NCI-H82 treated with DMSO at 0.1 percent for 48 hours (cell line): ENCODE data around the gene ANKRD52.
"Not testable (repeated sequence)": the region's sequence is repeated elsewhere in the genome, so short reads cannot be mapped to it uniquely, and the experiment has no call there.

ENCODE experiments used
- DNase-seq: peaks from one replicate; lab custom pipeline; 2025; ENCODE audit not compliant: unreplicated experiment; lab: John Stamatoyannopoulos, UW

Gene ANKRD52

DNA sequence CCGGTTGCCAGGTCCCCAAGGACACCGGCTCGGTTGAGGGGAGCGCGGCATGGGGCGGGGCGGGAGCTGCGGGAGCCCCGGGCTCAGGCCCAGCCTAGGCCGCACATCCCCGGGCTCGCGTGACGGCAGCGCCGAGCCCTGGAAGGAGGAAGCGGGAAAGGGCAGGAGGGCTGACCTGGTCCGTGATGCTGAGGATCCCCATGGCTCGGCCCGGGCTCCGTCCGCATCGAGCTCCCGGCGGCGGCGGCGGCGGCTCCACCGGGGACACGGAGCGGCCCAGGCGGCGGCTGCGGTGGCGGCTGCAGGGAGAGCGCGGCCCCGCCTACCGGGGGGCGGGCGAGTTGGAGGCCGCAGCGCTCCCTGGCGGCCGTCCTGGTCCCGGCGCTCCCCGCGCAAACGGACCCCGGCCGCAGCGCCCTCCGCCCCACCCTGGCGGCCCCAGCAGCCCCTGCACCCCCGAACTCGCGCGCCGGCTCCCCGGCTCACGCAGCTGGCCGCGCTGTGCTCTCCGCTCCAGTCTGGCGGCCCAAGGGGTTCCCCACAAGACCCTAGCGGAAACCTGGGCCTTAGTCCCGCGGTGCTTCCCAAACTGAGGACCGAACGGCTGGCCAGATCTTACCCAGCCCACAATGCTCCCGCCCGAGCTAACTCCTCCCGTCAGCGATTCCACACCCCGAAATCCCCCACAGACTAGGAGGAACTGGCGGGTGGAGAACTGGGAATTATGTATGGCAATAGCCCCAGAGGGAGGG is at the start of gene ANKRD52:
Gene ANKRD52, minus strand, starts transcription at position 317 of the 752 bp plus-strand sequence. Its CDS starts 115 bp downstream, at position 202.
- DNase-seq: peak; percentile 44

DNA sequence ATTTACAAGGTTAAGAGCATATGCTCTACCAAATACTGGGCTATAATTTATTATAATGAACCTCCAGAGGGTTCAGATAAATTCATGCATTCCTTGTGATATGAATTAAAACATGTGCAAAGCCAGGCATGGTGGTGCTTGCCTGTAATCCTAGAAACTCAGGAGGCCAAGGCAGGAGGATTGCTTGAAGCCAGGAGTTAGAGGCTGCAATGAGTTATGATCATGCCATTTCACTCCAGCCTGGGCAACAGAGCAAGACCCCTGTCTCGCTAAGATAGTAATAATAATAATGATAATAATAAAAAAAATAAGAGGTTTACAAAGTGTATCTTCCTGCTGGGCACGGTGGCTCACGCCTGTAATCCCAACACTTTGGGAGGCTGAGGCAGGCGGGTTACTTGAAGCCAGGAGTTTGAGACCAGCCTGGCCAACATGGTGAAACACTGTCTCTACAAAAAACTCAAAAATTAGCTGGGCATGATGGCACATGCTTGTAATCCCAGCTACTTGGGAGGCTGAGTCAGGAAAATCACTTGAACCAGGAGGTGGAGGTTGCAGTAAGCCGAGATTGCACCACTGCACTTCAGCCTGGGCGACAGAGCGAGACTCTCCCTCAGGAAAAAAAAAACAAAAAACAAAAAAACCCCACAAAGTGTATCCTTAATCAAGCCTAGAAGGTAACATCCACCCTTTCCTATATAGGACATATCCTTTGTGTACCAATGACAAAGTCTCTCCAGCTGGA is 49.2 kb upstream of the ANKRD52 start:
- no peak for DNase-seq

GRCh38 chr12:56304872-56305590 is 46.8 kb upstream of the ANKRD52 start:
- DNase-seq: peak; percentile 43

DNA sequence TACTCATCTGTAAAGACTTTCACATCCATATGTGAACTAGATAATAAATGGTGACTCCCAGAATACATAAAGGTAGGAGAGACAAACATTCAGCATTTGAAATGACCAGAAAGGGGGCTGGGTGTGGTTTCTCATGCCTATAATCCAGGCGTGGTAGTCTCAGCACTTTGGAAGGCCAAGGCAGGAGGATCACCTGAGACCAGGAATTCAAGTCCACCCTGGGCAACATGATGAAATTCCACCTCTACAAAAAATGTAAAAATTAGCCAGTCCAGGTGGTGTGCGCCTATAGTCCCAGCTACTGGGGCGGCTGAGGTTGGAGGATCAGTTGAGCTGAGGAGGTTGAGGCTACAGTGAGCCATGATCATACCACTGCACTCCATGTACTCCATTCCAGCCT is 46.1 kb upstream of the ANKRD52 start:
- no peak for DNase-seq

GRCh38 chr12:56300644-56301464 is 42.7 kb upstream of the ANKRD52 start:
- DNase-seq: no peak

DNA sequence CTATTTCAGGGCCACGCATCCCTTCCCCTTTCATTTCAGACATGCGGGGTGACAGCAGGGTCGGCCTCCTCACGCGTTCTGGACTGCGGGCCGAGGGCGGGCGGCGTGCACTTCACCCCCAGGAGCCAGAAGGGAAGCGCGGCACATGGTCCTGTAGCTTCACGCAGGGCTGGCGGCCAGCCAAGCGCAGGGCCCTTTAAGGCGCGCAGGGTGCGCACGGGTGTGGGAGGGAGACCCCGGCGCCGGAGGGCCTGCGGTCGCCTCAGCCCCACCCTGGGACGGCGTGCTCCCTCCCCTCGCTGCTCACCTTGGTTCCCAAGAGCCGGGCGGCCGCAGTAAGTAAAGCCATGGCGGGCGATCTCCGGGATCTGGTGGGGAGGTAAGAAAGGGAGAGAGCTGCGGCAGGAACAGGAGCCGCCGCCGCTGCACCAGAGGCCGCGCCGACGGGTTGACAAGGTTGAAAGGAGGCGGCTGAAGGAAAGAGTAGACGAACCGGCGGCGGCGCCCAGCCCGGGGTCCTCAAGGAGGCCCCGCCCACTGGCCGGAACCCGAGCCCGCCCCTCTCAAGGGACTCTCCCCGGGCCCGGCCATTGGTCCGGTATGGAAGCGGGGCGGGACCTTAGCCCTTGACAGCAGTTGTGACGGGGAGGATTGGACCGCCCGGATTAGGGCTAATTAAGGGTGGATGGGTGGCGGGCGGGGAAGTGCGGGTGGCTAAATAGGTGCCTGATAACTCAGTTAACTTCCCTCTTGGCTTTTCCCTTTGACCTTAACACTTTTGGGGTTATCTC is 41.9 kb upstream of the ANKRD52 start, which contains the start of gene CS:
Gene CS, minus strand, starts transcription at position 478 of the 791 bp plus-strand sequence. Its CDS starts 129 bp downstream, at position 349.
- peak; percentile 95 for DNase-seq

GRCh38 chr12:56299308-56299852 is 41.2 kb upstream of the ANKRD52 start:
- no peak for DNase-seq

GRCh38 chr12:56298828-56299227 is 40.6 kb upstream of the ANKRD52 start:
- no peak for DNase-seq

DNA sequence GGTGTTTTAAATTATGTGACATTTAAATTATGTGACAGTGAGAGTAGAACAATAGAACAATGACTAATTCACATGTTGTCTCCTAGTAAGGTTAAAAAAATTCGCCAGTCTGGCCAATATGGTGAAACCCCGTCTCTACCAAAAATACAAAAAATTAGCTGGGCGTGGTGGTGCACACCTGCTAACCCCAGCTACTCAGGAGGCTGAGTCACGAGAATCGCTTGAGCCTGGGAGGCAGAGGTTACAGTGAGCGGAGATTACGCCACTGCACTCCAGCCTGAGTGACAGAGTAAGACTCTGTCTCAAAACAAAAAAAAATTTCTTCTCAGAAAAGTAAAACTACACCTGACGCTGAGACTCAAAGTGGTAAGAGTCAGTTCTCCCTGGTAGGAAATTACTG is 39.2 kb upstream of the ANKRD52 start:
- no peak for DNase-seq

DNA sequence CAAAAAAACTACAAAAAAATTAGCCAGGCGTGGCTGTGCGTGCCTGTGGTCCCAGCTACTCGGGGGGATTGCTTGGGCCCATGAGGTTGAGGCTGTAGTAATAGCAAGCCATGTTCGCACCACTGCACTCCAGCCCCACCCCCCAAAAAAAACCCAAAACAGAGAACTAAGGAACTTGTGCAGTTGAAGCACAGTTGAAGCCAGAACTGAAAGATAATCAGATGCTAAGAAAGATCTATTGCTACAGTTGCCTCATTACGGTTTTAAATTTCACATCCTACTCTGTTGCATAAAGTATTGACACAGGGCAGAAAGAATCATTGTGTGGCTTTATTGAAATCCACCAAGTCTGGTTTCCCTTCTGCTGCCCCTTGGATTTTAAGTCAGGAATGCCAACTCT is 38.1 kb upstream of the ANKRD52 start:
- DNase-seq: no peak

DNA sequence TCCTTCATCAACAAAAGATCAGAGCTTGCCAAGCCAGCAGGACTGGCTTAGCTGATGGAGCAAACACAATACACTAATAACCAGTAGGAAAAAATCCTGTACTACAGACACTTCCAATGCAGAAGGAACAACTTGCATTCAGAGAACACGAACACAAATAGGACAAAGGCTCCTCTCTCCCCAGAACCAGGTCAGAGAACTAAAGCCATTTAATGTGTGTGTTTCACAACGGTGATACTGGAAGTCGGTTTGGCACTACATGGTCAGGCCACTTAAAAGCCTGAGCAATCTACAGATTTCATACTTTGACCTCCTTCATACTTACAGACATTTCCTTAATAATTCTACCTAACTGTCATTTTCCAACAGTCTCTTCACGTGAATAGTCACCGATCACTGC is 35.6 kb upstream of the ANKRD52 start:
- no peak for DNase-seq

GRCh38 chr12:56288705-56289387 is 30.7 kb upstream of the ANKRD52 start:
- no peak for DNase-seq

- no peak for DNase-seq
Observed at GRCh38 chr12:56286044-56286830, 28.1 kb upstream of the ANKRD52 start.

DNA sequence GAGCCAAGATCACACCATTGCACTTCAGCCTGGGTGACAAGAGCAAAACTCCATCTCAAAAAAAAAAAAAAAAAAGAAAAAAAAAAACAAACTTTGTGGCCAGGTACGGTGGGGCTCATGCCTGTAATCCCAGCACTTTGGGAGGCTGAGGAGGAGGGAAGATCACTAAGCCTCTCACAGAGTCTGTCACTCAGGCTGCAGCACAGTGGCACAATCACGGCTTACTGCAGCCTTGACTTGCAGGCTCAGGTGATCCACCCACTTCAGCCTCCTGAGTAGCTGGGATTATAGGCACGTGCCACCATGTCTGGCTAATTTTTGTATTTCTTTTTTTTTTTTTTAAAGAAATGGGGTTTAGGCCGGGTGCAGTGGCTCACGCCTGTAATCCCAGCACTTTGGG is 26.1 kb upstream of the ANKRD52 start:
- not testable (repeated sequence) for DNase-seq

DNA sequence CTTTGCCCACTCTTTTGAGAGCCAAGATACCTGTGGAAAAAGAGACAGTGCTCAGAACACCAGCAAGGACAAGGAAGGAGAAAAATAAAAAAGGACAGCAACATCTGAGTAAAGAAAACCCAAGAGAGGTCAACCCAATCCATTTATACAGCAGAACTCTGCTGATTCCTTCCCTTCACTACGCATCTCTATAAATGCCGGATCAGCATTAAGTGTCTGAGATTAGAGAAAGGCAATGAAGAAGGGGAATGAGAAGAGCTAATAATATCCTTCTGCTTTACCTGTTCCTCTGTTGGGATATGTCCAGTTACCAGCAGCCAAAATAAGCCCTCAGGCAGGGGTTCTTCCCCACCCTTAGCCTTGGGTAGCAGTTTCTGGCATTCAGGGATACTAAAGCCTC is 24.4 kb upstream of the ANKRD52 start:
- DNase-seq: no peak

- no peak for DNase-seq
Observed at GRCh38 chr12:56282030-56282429, 23.8 kb upstream of the ANKRD52 start.

DNA sequence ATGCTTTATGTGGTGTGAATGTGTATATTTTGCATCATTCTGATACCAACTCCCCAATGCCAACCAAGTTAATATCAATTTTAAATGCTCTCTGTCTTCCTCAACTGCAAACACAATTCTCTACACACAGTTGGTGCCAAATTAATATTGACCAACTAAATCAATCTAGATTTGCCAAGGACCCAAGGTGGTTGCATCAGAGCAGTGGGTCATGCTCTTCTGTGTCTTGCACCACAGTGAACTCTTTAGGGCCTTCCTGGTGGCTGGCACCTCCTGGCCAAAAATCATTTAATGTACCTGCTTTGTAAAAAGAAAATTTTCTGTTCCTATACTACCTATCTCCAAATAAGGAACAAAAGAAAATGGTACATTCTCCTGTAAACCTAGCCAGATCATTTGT is 22.7 kb upstream of the ANKRD52 start:
- no peak for DNase-seq

GRCh38 chr12:56278905-56279304 is 20.7 kb upstream of the ANKRD52 start:
- DNase-seq: peak; percentile 92
